ENCODE results near the gene MRPL53. TPM values are rescaled to one million over a fixed set of nuclear protein-coding genes. Genes with fewer than 3 reads are reported as not detected.

Gene MRPL53
- total RNA-seq, 4 donors from 2014 or later, result 8.8 to 101 (median 45.8) TPM

DNA sequence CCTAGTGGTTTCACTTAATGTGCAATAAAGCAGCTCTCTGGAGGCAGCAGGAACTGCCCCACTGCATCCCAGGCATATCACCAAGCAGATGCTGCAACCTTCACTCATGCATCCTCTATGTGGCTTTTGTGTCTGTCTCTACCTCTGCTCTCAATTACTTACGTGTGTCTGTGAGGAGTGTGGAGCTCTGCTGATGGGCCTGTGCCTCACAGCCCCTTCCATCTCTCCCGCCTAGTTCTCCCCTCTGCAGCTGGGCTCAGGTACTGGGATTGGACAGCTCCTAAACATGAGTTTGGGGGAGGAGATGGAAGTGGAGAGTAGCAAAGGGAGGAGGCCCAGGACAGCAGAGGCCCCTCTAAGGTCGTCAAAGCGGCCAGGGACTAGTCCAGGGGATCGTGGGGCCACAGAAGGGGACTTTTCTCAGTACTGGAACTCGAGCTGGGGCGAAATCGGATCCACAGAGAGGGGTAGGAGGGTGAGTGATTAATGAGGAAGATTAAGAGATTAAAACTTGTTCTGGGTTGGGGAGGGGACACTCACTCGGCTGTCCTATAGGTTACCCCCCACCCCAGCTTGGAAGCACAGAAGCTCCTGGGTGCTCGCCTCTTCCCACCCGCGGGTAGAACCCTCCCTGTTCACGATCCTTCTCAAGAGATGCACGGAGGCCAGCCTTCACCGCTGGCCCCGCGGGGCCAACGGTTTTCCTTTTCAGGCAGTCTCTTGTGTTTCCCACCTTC, 29.0 kb upstream of the MRPL53 start:
- Histone ChIP-seq H3K36me3 (no peaks in the 10 kb centered on the region), H3K4me3 (no peak overlapping the region), H3K27ac (no peak overlapping the region), H3K4me1 (peaks cover 0 to 19% of the 10 kb centered on the region in 2 donors), H3K27me3 (peaks cover 4 to 28% of the 10 kb centered on the region in 2 donors), H3K9me3 (no peaks in the 10 kb centered on the region)
- intact Hi-C loops (cut with DNase I; ENCODE audit: low total_unique reads), result no loop called here
- no peak for TF ChIP-seq POLR2A (IDR thresholded peaks at IDR 0.05)
- TF ChIP-seq, protein P1, sequence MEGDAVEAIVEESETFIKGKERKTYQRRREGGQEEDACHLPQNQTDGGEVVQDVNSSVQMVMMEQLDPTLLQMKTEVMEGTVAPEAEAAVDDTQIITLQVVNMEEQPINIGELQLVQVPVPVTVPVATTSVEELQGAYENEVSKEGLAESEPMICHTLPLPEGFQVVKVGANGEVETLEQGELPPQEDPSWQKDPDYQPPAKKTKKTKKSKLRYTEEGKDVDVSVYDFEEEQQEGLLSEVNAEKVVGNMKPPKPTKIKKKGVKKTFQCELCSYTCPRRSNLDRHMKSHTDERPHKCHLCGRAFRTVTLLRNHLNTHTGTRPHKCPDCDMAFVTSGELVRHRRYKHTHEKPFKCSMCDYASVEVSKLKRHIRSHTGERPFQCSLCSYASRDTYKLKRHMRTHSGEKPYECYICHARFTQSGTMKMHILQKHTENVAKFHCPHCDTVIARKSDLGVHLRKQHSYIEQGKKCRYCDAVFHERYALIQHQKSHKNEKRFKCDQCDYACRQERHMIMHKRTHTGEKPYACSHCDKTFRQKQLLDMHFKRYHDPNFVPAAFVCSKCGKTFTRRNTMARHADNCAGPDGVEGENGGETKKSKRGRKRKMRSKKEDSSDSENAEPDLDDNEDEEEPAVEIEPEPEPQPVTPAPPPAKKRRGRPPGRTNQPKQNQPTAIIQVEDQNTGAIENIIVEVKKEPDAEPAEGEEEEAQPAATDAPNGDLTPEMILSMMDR (IDR thresholded peaks at IDR 0.05), result no peak
- DNase-seq, result no peak

- Histone ChIP-seq H3K27me3 (peaks cover 4 to 28% of the 10 kb centered on the region in 2 donors), H3K4me1 (peaks cover 0 to 15% of the 10 kb centered on the region in 2 donors), H3K9me3 (no peaks in the 10 kb centered on the region), H3K4me3 (no peak overlapping the region), H3K36me3 (no peaks in the 10 kb centered on the region), H3K27ac (no peak overlapping the region)
- no peak for TF ChIP-seq POLR2A (IDR thresholded peaks at IDR 0.05)
- TF ChIP-seq, protein P1 (IDR thresholded peaks at IDR 0.05), result no peak
- intact Hi-C loops (cut with DNase I; ENCODE audit: low total_unique reads), result no loop called here
- DNase-seq, result no peak
Measured at GRCh38 chr2:74500578-74500946, 28.1 kb upstream of the MRPL53 start.

- Histone ChIP-seq H3K4me1 (peaks cover 0 to 15% of the 10 kb centered on the region in 2 donors), H3K36me3 (no peaks in the 10 kb centered on the region), H3K27me3 (peaks cover 4 to 28% of the 10 kb centered on the region in 2 donors), H3K27ac (no peak overlapping the region), H3K4me3 (no peak overlapping the region), H3K9me3 (no peaks in the 10 kb centered on the region)
- intact Hi-C loops (cut with DNase I; ENCODE audit: low total_unique reads), result no loop called here
- no peak for DNase-seq
- TF ChIP-seq, protein P1 (IDR thresholded peaks at IDR 0.05), result no peak
- no peak for TF ChIP-seq POLR2A (IDR thresholded peaks at IDR 0.05)
Measured at GRCh38 chr2:74499940-74500577, 27.6 kb upstream of the MRPL53 start.

DNA sequence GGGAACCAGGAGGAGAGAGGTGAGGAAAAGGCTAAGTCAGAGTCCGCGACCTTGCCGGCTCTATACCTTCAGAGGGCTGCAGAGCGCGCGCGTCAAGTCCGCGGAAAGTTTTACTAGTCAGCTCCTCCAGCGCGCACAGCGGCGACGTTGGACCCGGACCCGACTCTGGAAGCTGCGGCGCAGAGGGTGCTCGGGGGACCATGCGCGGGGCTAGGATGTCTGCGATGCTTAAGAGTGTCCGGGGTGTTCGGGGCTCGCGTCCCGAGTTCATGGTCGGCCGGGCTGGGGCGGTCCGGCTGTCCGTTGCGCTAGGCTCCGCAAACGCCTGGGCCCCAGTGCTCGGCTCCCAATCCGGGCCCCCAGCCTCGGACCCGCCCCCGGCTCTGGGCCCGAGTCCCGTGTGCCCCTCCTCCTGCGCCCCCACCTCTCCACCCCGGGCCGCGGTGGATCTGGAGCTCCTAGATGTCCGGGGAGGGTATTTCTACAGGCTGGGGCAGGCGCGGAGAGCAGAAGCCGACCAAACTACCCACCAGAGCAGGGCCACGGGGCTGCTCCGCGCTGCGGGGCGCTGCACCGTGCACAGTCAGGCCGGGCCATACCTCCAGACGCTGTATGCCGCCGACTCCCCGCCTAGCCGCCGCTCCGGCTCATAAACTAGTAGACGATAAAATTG, 26.9 kb upstream of the MRPL53 start, which contains the start of gene LBX2:
LBX2 (minus strand) TSS at position 337 of the 673 bp plus-strand sequence; CDS start at position 271, 66 bp downstream.
- H3K4me1 ChIP-seq, result peaks cover 0 to 15% of the 10 kb centered on the region in 2 donors
- TF ChIP-seq, protein P1 (IDR thresholded peaks at IDR 0.05), result no peak
- TF ChIP-seq POLR2A (IDR thresholded peaks at IDR 0.05), result no peak
- no peak for DNase-seq
- no peaks in the 10 kb centered on the region for H3K9me3 ChIP-seq
- H3K36me3 ChIP-seq, result no peaks in the 10 kb centered on the region
- peaks cover 4 to 28% of the 10 kb centered on the region in 2 donors for H3K27me3 ChIP-seq
- H3K4me3 ChIP-seq, result no peak within 1 kb of the TSS
- intact Hi-C loops (cut with DNase I; ENCODE audit: low total_unique reads), result no loop called here
- no peak within 1 kb of the TSS for H3K27ac ChIP-seq
